MCF 10A (cell line): ENCODE measurements around the gene SENP6. TPM values are rescaled to one million over a fixed set of nuclear protein-coding genes. Genes with fewer than 3 reads are reported as not detected.

ENCODE experiments used
- Bru-seq: library from RNA; stranded (reverse); fragments of 400-500 nt; gene quantifications from one replicate; lab custom pipeline; 2021; lab: Mats Ljungman, UMichigan
- BruChase-seq, 2 experiments: library from RNA; stranded (reverse); fragments of 400-500 nt; gene quantifications; one replicate each; lab custom pipeline; 2021; lab: Mats Ljungman, UMichigan
- BruUV-seq: library from RNA; stranded (reverse); fragments of 400-500 nt; replicated peaks from 2 replicates; lab custom pipeline; 2021; lab: Mats Ljungman, UMichigan
- CTCF ChIA-PET: fragments of 300-600 bp; sonication (Branson Sonifier 250); formaldehyde crosslinking; extraction: SDS; loops from one replicate; lab custom pipeline; 2021; ENCODE audit warnings: antibody characterized with exemption, inconsistent platforms; lab: Yijun Ruan, JAX
- POLR2A ChIA-PET: fragments of 300-600, 350-650 bp; sonication (Branson Sonifier 250); formaldehyde crosslinking; extraction: SDS; loops from one replicate; lab custom pipeline; 2020; ENCODE audit warnings: antibody characterized with exemption, inconsistent platforms; lab: Yijun Ruan, JAX
- DNase-seq: peaks from one replicate; pipeline ENCODE4 v3.0.0-alpha.2; 2018; ENCODE audit not compliant: unreplicated experiment
- H3K27ac Mint-ChIP-seq: one replicate; pipeline ENCODE4 v1.8.0; 2022; ENCODE audit warnings: mild to moderate bottlenecking, low read depth, mixed read lengths; ENCODE audit not compliant: unreplicated experiment
- H3K27me3 Mint-ChIP-seq: one replicate; pipeline ENCODE4 v1.8.0; 2022; ENCODE audit warnings: mixed read lengths; ENCODE audit not compliant: insufficient read depth, unreplicated experiment
- H3K36me3 Mint-ChIP-seq: one replicate; pipeline ENCODE4 v1.8.0; 2022; ENCODE audit warnings: mild to moderate bottlenecking, moderate library complexity, mixed read lengths; ENCODE audit not compliant: insufficient read depth, unreplicated experiment
- H3K4me1 Mint-ChIP-seq: one replicate; pipeline ENCODE4 v1.8.0; 2022; ENCODE audit warnings: mixed read lengths; ENCODE audit not compliant: insufficient read depth, unreplicated experiment
- H3K4me3 Mint-ChIP-seq: one replicate; pipeline ENCODE4 v1.8.0; 2022; ENCODE audit warnings: mild to moderate bottlenecking, moderate library complexity, mixed read lengths; ENCODE audit not compliant: unreplicated experiment
- H3K9me3 Mint-ChIP-seq: one replicate; pipeline ENCODE4 v1.8.0; 2022; ENCODE audit warnings: mixed read lengths; ENCODE audit not compliant: unreplicated experiment
- intact Hi-C: fragments of 100-400 bp; cut with micrococcal nuclease; formaldehyde crosslinking; loops from 2 replicates; pipeline ENCODE4 v1.14.1; 2022
- long read RNA-seq: library from polyadenylated mRNA; stranded (forward); transcript quantifications from one replicate; pipeline ENCODE4 v2.0.0, GENCODE V29; 2022
- total RNA-seq: library from RNA; stranded (reverse); gene quantifications from 2 replicates; pipeline ENCODE4 v1.2.3, GENCODE V29; 2022
- TF ChIP-seq, protein P1 (sequence below): fragments of 200-600 bp; IDR thresholded peaks from one replicate; pipeline ENCODE4 v1.8.0; 2022; ENCODE audit warnings: antibody characterized with exemption, mild to moderate bottlenecking; ENCODE audit not compliant: unreplicated experiment

Gene SENP6, protein sequence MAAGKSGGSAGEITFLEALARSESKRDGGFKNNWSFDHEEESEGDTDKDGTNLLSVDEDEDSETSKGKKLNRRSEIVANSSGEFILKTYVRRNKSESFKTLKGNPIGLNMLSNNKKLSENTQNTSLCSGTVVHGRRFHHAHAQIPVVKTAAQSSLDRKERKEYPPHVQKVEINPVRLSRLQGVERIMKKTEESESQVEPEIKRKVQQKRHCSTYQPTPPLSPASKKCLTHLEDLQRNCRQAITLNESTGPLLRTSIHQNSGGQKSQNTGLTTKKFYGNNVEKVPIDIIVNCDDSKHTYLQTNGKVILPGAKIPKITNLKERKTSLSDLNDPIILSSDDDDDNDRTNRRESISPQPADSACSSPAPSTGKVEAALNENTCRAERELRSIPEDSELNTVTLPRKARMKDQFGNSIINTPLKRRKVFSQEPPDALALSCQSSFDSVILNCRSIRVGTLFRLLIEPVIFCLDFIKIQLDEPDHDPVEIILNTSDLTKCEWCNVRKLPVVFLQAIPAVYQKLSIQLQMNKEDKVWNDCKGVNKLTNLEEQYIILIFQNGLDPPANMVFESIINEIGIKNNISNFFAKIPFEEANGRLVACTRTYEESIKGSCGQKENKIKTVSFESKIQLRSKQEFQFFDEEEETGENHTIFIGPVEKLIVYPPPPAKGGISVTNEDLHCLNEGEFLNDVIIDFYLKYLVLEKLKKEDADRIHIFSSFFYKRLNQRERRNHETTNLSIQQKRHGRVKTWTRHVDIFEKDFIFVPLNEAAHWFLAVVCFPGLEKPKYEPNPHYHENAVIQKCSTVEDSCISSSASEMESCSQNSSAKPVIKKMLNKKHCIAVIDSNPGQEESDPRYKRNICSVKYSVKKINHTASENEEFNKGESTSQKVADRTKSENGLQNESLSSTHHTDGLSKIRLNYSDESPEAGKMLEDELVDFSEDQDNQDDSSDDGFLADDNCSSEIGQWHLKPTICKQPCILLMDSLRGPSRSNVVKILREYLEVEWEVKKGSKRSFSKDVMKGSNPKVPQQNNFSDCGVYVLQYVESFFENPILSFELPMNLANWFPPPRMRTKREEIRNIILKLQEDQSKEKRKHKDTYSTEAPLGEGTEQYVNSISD
- total RNA-seq: 101 TPM in 2 replicates
- Bru-seq, nascent RNA: percentile 96 among the genes with signal in this experiment
- BruChase-seq, experiment 1, labeled RNA remaining after a 6-hour chase: percentile 91 among the genes with signal in this experiment
- BruChase-seq, experiment 2, labeled RNA remaining after a 2-hour chase: percentile 94 among the genes with signal in this experiment
- long read RNA-seq, full-length matches to known transcripts: 28 of 91 reads
- long read RNA-seq, partial matches to known transcripts: 12 of 91 reads
- long read RNA-seq, other reads (novel, unspliced or antisense): 51 of 91 reads

DNA sequence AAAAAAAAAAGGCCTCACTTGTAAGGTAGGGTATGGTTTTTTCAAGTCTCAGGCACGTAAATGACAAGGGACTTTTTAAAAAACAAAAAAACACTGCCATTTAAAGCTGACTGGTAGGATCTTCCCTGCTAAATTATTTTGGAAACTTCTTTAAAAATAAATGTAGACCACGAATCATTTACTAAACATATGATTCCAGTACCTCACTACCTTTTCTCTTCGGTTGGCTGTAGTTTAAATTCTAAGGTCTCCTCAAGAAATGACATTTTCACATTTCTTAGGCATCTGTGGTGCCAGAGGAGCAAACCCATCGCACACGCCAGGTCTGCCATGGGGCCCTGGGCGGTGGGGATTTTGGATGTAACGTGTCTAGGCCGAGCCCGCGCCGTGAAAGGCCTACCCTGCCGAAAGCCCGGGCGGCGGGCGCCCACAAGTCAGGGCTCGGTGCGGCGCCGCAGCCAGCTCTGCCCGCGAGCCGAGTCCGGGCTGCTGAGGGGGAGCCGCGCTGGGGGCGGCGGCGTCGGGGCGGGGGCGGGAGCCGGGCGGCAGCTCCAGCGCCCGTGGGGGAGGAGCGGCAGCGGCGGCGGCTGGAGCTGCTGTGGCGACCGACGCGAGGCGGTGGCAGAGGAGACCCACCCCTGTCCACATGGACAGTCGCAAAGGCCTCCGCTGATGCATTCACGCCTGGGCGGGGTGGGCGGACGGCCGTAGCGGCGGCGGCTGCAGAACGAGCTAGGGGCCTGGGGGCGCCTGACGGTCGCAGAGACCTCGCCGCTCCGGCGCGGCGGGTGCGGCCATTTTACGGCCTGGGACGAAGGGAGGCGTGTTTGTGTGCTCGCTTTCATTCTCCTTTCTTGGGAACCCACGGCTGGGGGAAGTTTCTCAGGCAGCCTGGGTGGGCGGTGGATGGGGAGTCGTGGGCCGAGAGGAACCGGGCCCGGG lies at the start of gene SENP6:
Gene SENP6 (plus strand): TSS at position 577 of the 942 bp plus-strand sequence. CDS start 645 bp downstream, outside the sequence.
- TSS peak; percentile 73 for BruUV-seq
- TF ChIP-seq, protein P1, sequence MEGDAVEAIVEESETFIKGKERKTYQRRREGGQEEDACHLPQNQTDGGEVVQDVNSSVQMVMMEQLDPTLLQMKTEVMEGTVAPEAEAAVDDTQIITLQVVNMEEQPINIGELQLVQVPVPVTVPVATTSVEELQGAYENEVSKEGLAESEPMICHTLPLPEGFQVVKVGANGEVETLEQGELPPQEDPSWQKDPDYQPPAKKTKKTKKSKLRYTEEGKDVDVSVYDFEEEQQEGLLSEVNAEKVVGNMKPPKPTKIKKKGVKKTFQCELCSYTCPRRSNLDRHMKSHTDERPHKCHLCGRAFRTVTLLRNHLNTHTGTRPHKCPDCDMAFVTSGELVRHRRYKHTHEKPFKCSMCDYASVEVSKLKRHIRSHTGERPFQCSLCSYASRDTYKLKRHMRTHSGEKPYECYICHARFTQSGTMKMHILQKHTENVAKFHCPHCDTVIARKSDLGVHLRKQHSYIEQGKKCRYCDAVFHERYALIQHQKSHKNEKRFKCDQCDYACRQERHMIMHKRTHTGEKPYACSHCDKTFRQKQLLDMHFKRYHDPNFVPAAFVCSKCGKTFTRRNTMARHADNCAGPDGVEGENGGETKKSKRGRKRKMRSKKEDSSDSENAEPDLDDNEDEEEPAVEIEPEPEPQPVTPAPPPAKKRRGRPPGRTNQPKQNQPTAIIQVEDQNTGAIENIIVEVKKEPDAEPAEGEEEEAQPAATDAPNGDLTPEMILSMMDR: no peak
- Mint-ChIP-seq H3K9me3 (peaks cover 7% of the 10 kb centered on the region), H3K4me3 (peak within 1 kb of the TSS; percentile 97), H3K27me3 (no peaks in the 10 kb centered on the region), H3K4me1 (peaks cover 15% of the 10 kb centered on the region), H3K27ac (peak within 1 kb of the TSS; percentile 100), H3K36me3 (peaks cover 7% of the 10 kb centered on the region)
- ChIA-PET POLR2A (interaction anchor here (0.6 to 3.5 kb wide), 18 partner anchors 7 to 1619 kb away, joined by 3 to 24 read pairs (median 3); partner anchors contain the start of genes COX7A2 and TMEM30A), CTCF (interaction anchor here (0.6 to 0.7 kb wide), 3 partner anchors 102 to 391 kb away, joined by 3 to 4 read pairs (median 3); no protein-coding TSS in a partner anchor)
- DNase-seq: peak; percentile 76
- intact Hi-C loops: no loop called here

DNA sequence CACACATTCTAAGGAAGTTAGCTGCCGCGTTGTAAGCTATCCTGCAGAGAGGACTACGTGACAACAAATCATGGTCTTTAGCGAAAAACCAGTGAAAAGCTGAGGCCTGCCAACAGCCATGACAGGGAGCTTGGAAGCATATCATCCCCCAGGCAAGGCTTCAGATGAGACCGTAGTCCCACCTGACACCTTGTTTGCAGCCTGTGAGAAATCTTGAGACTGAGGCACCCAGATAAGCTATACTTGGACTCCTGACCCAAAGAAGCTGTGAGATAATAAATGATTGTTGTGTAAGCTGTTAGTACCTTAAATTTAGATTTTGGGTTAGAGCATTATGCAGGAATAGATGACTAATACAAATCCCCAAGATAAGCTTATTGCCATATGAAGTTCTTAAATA lies 45.4 kb upstream of the SENP6 start:
- Mint-ChIP-seq H3K27me3 (peaks cover 16% of the 10 kb centered on the region), H3K36me3 (no peaks in the 10 kb centered on the region), H3K4me3 (no peak overlapping the region), H3K4me1 (no peaks in the 10 kb centered on the region), H3K9me3 (no peaks in the 10 kb centered on the region), H3K27ac (no peak overlapping the region)
- CTCF ChIA-PET: interaction anchor here (0.9 to 2.1 kb wide), 2 partner anchors 9 to 28 kb away, joined by 3 to 15 read pairs; no protein-coding TSS in a partner anchor
- POLR2A ChIA-PET: interaction anchor here (0.6 to 0.8 kb wide), 4 partner anchors 28 to 164 kb away, joined by 3 read pairs; partner anchors contain the start of gene SENP6
- BruUV-seq: no TSS peak
- TF ChIP-seq, protein P1: no peak
- intact Hi-C loops: no loop called here
- no peak for DNase-seq

DNA sequence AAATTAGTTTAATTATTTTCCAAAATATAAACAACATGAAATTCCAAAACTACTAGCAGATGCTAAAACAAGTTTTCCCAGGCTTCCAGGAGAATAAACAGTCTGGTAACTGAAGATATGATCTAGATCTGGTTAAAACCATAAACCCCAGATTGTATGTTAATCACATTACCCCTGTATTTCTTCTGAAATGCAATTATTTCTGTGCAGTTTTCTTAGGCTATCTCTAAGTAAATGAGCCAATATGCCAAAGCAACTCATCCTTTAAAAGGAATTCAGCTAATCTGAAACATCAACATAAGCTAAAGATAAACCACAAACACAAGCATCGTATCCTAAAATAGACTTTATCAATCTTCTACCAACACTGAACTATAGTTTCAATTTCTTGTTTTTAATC lies 44.6 kb upstream of the SENP6 start:
- Mint-ChIP-seq H3K9me3 (no peaks in the 10 kb centered on the region), H3K27ac (no peak overlapping the region), H3K27me3 (peaks cover 16% of the 10 kb centered on the region), H3K4me1 (no peaks in the 10 kb centered on the region), H3K4me3 (no peak overlapping the region), H3K36me3 (no peaks in the 10 kb centered on the region)
- TF ChIP-seq, protein P1: no peak
- no peak for DNase-seq
- intact Hi-C loops: no loop called here
- ChIA-PET POLR2A (no interaction called here), CTCF (interaction anchor here (0.9 to 2.1 kb wide), 2 partner anchors 10 to 28 kb away, joined by 3 to 15 read pairs; no protein-coding TSS in a partner anchor)
- BruUV-seq: no TSS peak
